ENCODE results near the gene SYNPO. TPM values are rescaled to one million over a fixed set of nuclear protein-coding genes. Genes with fewer than 3 reads are reported as not detected.
A peak's percentile ranks its signal among the peaks of the same experiment; 100 is the strongest.

SYNPO gene
- total and polyA plus RNA-seq, 7 donors = 136 to 855 (median 628) TPM

DNA sequence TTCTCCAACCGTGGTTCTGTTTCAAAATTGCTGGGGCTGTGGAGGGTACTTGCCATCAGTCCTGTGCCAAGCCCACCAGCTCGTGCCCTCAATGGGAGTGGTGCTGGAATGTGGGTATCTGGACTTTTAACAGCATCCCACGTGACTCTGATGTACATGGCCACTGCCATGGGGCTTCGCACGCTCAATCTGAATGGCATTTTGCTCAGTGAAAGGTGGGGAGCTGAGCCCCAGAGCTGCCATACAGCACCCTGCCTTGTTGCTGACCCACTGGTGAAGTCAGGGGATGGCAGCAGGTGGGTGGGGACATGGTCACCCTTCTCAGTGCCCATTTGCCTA lies 16.6 kb upstream of the SYNPO start:
- H3K9me3 ChIP-seq = no peaks in the 10 kb centered on the region
- H3K36me3 ChIP-seq (ENCODE audit: insufficient read depth in 1 of 2, low read depth in 1 of 2) = no peaks in the 10 kb centered on the region
- H3K4me1 ChIP-seq = peaks cover 43% of the 10 kb centered on the region
- TF ChIP-seq, protein P1, sequence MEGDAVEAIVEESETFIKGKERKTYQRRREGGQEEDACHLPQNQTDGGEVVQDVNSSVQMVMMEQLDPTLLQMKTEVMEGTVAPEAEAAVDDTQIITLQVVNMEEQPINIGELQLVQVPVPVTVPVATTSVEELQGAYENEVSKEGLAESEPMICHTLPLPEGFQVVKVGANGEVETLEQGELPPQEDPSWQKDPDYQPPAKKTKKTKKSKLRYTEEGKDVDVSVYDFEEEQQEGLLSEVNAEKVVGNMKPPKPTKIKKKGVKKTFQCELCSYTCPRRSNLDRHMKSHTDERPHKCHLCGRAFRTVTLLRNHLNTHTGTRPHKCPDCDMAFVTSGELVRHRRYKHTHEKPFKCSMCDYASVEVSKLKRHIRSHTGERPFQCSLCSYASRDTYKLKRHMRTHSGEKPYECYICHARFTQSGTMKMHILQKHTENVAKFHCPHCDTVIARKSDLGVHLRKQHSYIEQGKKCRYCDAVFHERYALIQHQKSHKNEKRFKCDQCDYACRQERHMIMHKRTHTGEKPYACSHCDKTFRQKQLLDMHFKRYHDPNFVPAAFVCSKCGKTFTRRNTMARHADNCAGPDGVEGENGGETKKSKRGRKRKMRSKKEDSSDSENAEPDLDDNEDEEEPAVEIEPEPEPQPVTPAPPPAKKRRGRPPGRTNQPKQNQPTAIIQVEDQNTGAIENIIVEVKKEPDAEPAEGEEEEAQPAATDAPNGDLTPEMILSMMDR (IDR thresholded peaks at IDR 0.05) = no peak
- no peaks in the 10 kb centered on the region for H3K27me3 ChIP-seq (ENCODE audit: insufficient read depth in 3 of 3, low read length in 2 of 3)
- WGBS, 3 donors = 47 to 63% (median 52%) methylated on average over 5 of the region's 5 CpGs
- intact Hi-C loops (cut with DNase I) = no loop called here
- DNase-seq = peak in 1 of 2 donors; percentile 46
- ATAC-seq = no peak
- peak overlapping the region; percentile 72 for H3K4me3 ChIP-seq
- peak overlapping the region; percentile 97 for H3K27ac ChIP-seq

- WGBS, 3 donors = 1 to 4% (median 2%) methylated on average over 38 to 69 of the region's 74 CpGs
- DNase-seq (peak; percentile 48 to 77), ATAC-seq (peak; percentile 59 to 70 (median 64))
- Histone ChIP-seq H3K36me3 (ENCODE audit: insufficient read depth in 1 of 2, low read depth in 1 of 2) (no peaks in the 10 kb centered on the region), H3K9me3 (no peaks in the 10 kb centered on the region), H3K4me3 (peak overlapping the region; percentile 72), H3K27me3 (ENCODE audit: insufficient read depth in 3 of 3, low read length in 2 of 3) (no peaks in the 10 kb centered on the region), H3K27ac (peak overlapping the region; percentile 97), H3K4me1 (peaks cover 42% of the 10 kb centered on the region)
- intact Hi-C loops (cut with DNase I) = no loop called here
- TF ChIP-seq, protein P1 (IDR thresholded peaks at IDR 0.05) = peak; percentile 19
These were observed 15.9 kb upstream of the SYNPO start for GRCh38 chr5:150624334-150625163.

GRCh38 chr5:150625164-150625535 lies 15.3 kb upstream of the SYNPO start:
- intact Hi-C loops (cut with DNase I) = no loop called here
- TF ChIP-seq, protein P1 (IDR thresholded peaks at IDR 0.05) = no peak
- Histone ChIP-seq H3K4me3 (peak overlapping the region; percentile 72), H3K27me3 (ENCODE audit: insufficient read depth in 3 of 3, low read length in 2 of 3) (no peaks in the 10 kb centered on the region), H3K36me3 (ENCODE audit: insufficient read depth in 1 of 2, low read depth in 1 of 2) (no peaks in the 10 kb centered on the region), H3K9me3 (no peaks in the 10 kb centered on the region), H3K27ac (peak overlapping the region; percentile 97), H3K4me1 (peaks cover 47% of the 10 kb centered on the region)
- ATAC-seq (peak; percentile 73 to 84 (median 77)), DNase-seq (peak; percentile 76 to 92)
- 6 to 11% (median 8%) methylated on average over 18 to 19 of the region's 19 CpGs for WGBS, 3 donors

DNA sequence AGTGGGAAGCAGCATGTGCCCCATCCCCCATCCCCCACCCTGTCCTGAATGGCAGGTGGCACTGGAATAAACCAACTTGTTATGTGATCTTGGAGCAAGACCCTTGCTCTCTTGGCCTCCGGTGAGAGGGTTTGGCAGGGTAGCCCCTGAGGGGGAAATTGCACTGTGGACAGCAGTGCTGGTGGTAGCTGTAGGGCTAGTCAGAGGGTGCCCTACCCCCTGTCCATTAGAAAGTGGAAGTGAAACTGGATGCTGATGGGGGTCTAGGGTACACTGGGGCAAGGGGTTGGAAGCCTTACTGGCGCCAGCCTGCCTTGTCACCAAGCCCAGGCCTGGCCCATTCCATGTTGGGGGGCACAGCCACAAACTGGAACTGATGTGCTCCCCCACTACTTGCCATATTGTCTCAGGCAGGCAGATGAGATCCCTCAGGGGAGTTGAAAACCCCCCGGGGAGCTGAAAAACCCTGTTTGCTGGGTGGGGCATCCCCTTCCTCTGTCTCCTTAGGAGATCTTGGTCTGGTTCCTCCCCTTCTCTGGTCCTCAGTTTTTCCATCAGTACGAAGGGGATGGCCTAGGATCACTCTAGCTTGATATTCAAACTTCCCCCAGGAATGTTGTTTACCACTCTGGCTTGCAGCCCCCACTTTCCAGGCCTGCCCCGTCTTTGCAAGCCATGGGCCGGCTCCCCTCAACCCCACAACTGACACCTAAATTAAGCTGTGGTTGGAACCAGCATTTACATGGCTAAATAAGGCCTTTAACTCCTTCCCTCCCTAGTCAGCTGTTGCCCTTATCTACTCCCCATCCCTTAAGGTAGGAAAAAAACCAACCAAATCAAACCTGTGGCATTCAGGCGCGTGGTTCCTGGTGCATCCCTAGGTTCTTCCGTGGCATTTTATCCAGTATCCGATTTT lies 14.4 kb upstream of the SYNPO start:
- intact Hi-C loops (cut with DNase I) = no loop called here
- Histone ChIP-seq H3K36me3 (ENCODE audit: insufficient read depth in 1 of 2, low read depth in 1 of 2) (no peaks in the 10 kb centered on the region), H3K9me3 (no peaks in the 10 kb centered on the region), H3K4me3 (peak overlapping the region; percentile 72), H3K27me3 (ENCODE audit: insufficient read depth in 3 of 3, low read length in 2 of 3) (no peaks in the 10 kb centered on the region), H3K27ac (peak overlapping the region; percentile 97), H3K4me1 (peaks cover 57% of the 10 kb centered on the region)
- TF ChIP-seq, protein P1 (IDR thresholded peaks at IDR 0.05) = no peak
- peak in 2 of 4 donors; percentile 4 to 7 for ATAC-seq
- peak in 1 of 2 donors; percentile 48 for DNase-seq
- WGBS, 3 donors = 21 to 37% (median 23%) methylated on average over 10 of the region's 10 CpGs
